GM15510 (cell line): ENCODE measurements around the gene IL22RA1.

Experiments used
- POLR2A ChIP-seq: IDR thresholded peaks from 3 replicates; pipeline ENCODE4 v1.6.1; 2011; ENCODE audit warnings: borderline replicate concordance; ENCODE audit not compliant: insufficient read length; ENCODE audit errors: extremely low read depth

Gene IL22RA1

GRCh38 chr1:24154215-24154614 is 11.3 kb upstream of the IL22RA1 start:
- TF ChIP-seq POLR2A, result no peak

- no peak for TF ChIP-seq POLR2A
Measured at GRCh38 chr1:24152631-24153494, 9.9 kb upstream of the IL22RA1 start.

- no peak for TF ChIP-seq POLR2A
Measured at GRCh38 chr1:24151175-24151533, 8.2 kb upstream of the IL22RA1 start.

- no peak for TF ChIP-seq POLR2A
Measured at GRCh38 chr1:24150234-24151174, 7.6 kb upstream of the IL22RA1 start.

DNA sequence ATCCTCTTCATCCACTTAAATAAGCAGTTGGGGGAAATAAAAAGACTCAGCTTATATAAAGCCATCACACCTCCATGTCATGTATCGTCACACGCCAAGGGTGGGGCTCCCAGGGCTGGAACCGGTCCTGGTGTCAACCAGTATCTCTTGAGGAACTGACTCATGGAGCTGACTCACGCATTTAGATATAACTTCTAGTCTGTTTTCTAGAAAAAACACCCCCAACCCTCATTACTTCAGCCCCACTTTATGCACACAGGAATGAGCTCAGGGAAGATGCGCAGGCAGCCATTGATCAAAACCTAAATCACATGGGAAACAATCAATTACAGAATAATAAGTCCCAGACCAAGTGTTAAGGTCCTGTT is 6.9 kb upstream of the IL22RA1 start:
- TF ChIP-seq POLR2A, result no peak

DNA sequence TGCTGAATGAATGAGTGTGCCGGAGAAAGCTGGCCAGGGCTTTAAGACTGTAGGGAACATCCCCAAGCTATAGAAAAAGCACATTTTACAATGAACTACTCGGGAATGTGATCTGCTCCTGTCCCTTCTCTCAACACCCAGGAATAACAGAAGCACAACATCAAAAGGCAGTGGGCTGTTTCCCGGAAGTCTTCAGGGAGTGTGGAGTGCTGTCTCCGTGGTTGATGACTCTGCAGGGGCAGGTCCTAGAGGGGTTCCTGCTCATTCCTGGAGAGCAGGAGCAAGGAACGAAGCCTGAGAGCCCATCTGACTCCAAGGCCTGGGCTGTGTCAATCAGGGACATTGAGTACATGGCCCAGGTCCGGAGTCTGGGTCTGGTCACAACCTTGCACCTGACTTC is 4.9 kb upstream of the IL22RA1 start:
- TF ChIP-seq POLR2A, result no peak

- TF ChIP-seq POLR2A, result no peak
Measured at GRCh38 chr1:24147194-24147593, 4.3 kb upstream of the IL22RA1 start.

DNA sequence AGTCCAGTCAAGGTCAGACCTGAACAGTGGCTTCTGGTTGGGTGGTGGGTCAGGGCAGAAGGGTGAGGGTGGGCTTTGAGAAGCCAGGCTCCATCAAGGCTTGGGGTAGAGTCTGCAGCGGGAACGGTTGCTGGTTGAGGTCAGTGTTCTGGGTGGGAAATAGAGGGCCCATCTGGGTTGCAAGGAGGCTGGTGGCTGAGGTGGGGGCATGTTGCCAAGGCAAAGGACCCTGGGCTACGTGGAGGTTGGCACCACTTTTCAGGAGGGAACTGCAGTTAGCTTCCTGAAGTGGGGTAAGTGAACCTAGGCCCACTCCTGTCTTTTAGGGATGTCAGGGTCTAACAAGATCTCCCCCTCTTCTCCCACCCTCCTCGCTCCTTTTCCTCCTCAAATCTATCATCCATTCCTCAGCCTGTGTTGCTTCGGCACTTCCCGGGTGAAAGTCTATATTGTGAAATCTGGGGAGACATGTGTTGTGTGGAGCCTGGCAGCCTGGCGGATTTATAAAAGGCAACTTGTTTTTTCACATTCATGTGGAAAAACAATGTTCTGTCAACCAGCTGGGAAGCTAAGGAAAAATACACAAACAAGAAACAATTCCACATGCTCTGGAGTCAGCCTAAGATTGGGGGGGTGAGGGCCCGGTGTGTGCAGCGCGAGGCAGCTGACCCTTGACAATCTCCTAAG is 1.5 kb downstream of the IL22RA1 start:
- no peak for TF ChIP-seq POLR2A

GRCh38 chr1:24140741-24141181 is 2.2 kb downstream of the IL22RA1 start:
- TF ChIP-seq POLR2A, result no peak

- TF ChIP-seq POLR2A, result no peak
Measured at GRCh38 chr1:24139841-24140425, 3.0 kb downstream of the IL22RA1 start.

DNA sequence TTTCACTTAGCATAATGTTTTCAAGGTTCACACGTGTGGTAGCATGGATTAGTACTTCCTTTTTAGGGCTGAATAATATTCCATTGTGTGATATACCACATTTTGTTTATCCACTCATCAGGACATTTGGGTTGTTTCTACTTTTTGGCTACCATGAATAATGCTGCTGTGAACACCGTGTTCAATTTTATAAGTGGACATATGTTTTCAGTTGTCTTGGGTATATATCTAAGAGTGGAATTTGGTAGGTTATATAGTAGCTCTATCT is 3.8 kb downstream of the IL22RA1 start:
- no peak for TF ChIP-seq POLR2A

- TF ChIP-seq POLR2A, result no peak
Measured at GRCh38 chr1:24138476-24139221, 4.3 kb downstream of the IL22RA1 start.

- no peak for TF ChIP-seq POLR2A
Measured at GRCh38 chr1:24136956-24137539, 5.9 kb downstream of the IL22RA1 start.

DNA sequence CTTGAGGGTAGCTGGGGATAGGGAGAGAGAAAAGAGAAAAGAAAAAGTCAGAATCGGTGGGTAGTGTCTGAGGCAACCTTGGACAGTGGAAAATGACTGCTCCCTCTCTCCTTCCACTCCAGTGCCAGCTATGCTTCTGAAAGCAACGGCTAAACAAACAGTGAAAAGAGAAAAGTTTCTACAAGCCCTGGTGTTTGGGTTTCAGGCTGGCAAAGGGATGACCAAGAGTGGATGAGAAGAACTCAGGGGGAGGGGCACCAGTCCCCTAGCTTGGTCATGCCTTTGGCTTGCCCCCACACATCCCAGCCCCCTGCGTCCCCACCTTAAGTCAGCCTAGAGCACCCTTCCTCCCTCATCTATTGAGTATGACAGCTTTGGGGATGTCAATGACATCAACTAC is 8.6 kb downstream of the IL22RA1 start:
- TF ChIP-seq POLR2A, result no peak
